ENCODE data around the gene IL22RA1.

- TF ChIP-seq CTCF (IDR thresholded peaks at IDR 0.05) (no peak), POLR2AphosphoS5 (IDR thresholded peaks at IDR 0.05) (no peak)
These were observed 29.3 kb downstream of the IL22RA1 start for GRCh38 chr1:24113641-24114033.
